ENCODE measurements around the gene ADAR.
A peak's percentile ranks its signal among the peaks of the same experiment; 100 is the strongest.

ADAR gene

DNA sequence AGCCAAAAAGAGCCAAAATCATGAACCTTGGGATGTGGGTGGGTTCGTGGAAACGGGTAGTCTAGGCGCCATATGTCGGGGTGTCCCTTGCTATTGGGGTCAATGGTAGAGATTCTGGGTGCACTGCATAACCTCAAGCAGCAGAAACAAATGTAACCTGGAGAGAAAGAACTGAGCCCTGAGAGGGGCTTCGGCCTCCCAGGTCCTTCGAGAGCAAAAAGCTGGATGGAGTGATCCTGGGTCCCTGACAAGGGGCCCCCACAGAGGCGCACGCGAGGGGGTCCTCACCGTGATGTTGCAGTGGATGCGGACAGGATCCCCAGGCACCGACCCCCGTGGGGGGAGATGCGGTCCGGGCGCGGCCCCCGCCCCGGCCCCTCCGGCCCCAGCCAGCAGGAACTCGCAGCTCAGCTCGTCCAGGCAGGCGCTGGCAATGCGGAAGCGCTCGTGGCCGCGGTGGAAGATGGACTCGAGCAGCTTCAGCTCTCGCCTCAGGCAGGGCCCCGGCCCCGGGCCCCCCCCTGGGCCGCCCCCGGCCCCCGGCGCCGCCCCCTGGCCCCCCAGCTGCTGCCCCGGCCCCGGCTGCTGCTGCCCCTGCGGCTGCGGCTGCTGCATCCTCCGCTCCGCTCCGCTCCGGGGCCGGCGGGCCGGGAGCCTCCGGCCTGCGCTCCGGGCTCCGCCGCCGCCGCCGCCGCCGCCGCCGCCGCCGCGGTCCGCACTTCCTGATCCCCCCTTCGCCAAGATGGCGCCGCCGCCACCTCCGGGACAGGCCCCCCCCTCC, 49.9 kb downstream of the ADAR start, which contains the start of gene UBE2Q1:
TSS of gene UBE2Q1 (minus strand) at position 724 of the 781 bp plus-strand sequence. CDS start at position 615, 109 bp downstream.
- DNase-seq (ENCODE audit: low spot score): no peak

GRCh38 chr1:154557248-154557938, 50.6 kb downstream of the ADAR start:
- no peak for DNase-seq (ENCODE audit: low spot score)

DNA sequence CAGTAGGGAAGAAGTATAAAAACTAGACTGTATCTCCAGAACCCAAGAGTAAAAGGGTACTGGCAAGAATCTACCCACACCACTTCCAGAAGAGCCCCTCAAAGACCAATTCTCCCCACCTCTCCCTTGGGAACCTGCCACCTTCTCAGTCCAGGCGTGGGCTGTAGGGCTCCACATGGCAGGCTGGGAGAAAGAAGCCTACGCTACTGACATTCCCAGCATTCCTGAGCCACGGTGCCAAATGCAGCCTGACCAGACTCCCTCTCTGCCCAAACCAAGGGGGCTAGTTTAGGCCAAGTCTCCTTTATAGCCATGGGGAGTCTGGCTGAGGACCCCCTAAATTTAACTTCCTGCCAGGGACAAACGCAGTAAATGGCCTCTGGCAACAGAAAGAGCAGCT, 51.6 kb downstream of the ADAR start:
- DNase-seq (ENCODE audit: low spot score): peak; percentile 57

DNA sequence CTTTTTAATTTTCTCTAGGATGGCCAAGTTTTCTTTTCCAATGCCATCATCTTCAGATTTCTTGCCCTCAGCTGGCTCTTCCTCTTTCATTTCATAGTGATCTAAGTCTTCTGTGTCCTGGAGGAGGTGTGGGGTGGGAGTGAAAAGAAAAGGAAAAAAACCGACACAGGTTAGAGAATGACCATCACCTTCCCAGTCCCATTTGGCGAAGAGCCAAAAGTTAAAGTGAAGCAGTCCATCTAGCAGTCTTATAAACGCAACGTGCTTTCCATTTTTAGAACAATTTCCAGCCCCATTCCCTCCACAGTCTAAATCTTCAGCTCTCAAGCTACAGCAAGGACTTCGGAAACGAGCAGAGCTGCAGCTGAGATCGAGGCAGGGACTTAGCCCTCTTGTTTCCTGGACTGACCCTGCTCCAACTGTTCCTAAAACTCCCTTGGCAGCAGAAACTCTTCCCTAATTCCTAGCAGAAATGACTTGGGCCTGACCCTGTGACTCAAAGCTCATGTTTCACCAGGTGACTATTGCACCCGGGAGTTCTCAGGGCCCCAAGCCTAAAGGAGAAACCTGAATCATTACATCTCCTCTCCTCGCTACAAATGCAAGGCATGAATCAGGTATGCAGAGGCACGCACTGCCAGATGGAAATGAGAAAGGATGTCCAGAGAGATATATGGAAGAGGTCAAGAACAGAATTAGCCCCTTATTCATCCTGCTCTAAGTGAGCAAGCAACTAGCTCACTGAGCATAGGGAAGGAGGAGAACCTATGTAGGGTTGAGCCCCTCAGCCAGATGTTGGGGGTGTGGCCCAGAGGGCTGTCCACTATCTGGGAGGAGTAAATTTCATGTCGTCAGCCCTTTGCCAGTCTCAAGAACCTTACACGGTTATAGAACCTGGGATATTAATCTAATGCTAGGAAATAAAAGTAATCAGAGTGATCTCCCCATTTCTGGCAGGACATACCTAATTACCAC, 54.6 kb downstream of the ADAR start:
- no peak for DNase-seq (ENCODE audit: low spot score)

DNA sequence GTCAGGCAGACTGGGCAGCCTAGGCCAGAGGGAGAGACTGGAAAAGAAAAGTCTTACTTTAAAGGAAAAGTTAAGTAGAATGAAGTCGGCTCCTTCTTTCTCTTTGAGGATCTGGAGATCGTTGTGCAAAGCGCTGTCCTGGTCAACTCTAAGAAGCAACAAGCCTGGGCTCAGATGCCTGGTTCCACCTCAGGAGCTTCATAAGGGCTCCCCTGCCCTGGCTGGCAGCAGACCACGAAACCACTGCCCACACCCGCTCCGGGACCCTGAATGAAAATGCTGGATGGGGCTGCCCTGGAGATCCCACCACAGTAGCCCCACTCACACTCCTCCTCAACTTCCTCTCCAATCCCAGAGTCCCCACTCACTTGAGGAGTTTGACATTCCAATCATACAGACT, 56.0 kb downstream of the ADAR start:
- DNase-seq (ENCODE audit: low spot score): no peak

GRCh38 chr1:154551474-154551873, 56.5 kb downstream of the ADAR start:
- DNase-seq (ENCODE audit: low spot score): no peak

- no peak for DNase-seq (ENCODE audit: low spot score)
Measured at GRCh38 chr1:154550657-154551056, 57.3 kb downstream of the ADAR start.

GRCh38 chr1:154550070-154550469, 57.9 kb downstream of the ADAR start:
- no peak for DNase-seq (ENCODE audit: low spot score)

GRCh38 chr1:154549202-154549770, 58.7 kb downstream of the ADAR start:
- no peak for DNase-seq (ENCODE audit: low spot score)

GRCh38 chr1:154548028-154548427, 60.0 kb downstream of the ADAR start:
- DNase-seq (ENCODE audit: low spot score): no peak

- DNase-seq (ENCODE audit: low spot score): no peak
Measured at GRCh38 chr1:154547105-154547732, 60.8 kb downstream of the ADAR start.

DNA sequence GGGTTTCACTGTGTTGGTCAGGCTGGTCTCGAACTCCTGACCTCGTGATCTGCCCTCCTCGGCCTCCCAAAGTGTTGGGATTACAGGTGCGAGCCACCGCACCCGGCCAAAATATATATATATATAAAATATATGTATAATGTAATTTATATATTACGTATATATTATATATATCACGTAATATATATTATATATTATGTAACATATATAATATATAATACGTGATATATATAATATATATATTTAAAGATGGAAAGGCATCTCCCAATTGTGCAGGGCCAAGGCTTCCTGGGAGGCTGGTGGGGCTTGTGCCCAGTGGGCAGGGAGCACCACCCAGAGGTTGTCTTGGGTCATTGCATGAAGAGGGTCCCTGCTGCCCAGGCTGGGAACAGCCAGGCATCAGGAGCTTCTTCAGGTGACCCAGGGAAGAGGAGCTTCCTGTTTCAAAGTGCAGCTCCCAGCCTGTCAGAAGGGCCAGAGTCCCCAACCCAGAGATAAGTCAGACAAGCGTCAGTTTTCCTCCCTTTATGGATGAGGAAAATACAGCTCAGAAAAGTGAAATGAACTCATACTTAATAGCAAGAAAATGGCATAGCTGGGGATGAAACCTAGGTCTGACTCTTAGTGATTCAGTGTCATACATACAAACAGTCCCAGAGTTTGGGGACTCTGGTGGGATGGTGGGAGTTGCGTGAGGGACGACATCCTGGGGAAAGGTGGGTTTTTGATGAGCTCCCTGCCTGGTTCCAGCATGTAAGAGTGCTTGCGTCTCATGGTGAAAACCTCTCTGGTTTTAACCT, 61.5 kb downstream of the ADAR start:
- DNase-seq (ENCODE audit: low spot score): peak; percentile 86

- DNase-seq (ENCODE audit: low spot score): no peak
Measured at GRCh38 chr1:154541231-154541630, 66.8 kb downstream of the ADAR start.

- no peak for DNase-seq (ENCODE audit: low spot score)
Measured at GRCh38 chr1:154539486-154540483, 68.2 kb downstream of the ADAR start.

GRCh38 chr1:154536570-154536969, 71.4 kb downstream of the ADAR start:
- DNase-seq (ENCODE audit: low spot score): peak; percentile 42

DNA sequence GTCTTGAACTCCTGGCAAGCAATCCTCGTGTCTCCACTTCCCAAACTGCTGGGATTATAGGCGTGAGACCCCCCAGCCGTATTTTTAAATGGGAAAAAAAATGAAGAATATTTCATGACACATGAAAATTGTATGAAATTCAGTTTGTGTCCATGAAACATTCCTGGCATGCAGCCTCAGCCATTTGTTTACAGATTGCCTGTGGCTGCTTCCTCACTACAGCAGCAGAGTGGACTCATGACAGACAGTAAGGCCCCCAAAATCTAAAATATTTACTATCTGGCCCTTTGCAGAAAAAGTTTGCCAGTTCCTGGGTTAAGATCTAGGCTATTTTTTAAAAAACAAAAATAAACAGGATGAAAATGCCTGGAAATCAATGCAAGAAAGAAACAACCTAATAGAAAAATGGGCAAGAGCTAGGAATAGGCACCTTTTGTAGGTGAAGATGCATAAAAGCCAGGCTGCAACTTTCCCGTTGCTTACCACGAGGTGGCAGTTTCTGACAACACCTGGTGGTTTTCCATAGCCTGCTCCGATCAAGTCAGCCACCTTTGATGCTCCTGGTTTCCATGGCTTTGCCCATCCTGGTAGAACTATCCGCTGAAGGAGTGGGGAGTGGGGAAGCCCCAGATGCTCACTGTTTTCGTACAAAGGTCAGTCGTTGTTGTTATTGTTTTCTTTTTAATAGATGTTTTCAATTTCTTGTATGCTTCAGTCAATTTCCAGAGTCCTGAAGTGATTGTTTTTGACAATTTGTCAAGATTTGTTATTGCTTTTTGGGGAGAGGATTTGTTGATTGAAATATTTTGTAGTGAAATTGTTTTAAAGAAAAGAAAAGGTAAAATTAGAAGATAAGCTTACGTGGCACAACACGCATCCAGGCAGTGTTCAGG, 73.8 kb downstream of the ADAR start:
- DNase-seq (ENCODE audit: low spot score): no peak

All from AG08395 (cell line).